Measurements from ENCODE around the gene CAVIN3. TPM values are rescaled to one million over a fixed set of nuclear protein-coding genes. Genes with fewer than 3 reads are reported as not detected.

The CAVIN3 gene
- total and polyA plus RNA-seq, 2 of the 8 experiments (the other 6 are each of a cell fraction or from before 2014, with no cell fraction given) = 17.7 to 26.4 TPM

- H3K23me2 ChIP-seq (ENCODE audit: low read depth, low read length) = peaks cover 19% of the 10 kb centered on the region
- H2AFZ ChIP-seq (ENCODE audit: low read length) = peak overlapping the region; percentile 5; the same call in 1 of the 2 replicates
- peak overlapping the region; percentile 96 for H3K18ac ChIP-seq (ENCODE audit: extremely low read depth, low read length)
- no peak overlapping the region for H3K23ac ChIP-seq (ENCODE audit: insufficient read length)
- H2BK15ac ChIP-seq (ENCODE audit: low read length) = peak overlapping the region; percentile 99; the same call in 1 of the 2 replicates
- no peak overlapping the region for H2AK5ac ChIP-seq (ENCODE audit: low read depth, low read length)
- H2BK5ac ChIP-seq (ENCODE audit: low read depth, low read length) = peak overlapping the region; percentile 93; the same call in 1 of the 2 replicates
- 2% methylated on average over 48 of the region's 50 CpGs; no CpG with 5 or more reads in 1 of the 2 experiments for WGBS, 2 experiments (ENCODE audit: extremely low coverage in 1 of 2, insufficient coverage in 1 of 2, insufficient read length in 1 of 2, insufficient replicate concordance in 2 of 2, low coverage in 1 of 2, low lambda C conversion rate in 2 of 2, missing lambda C conversion rate in 1 of 2)
- no peaks in the 10 kb centered on the region for H4K20me1 ChIP-seq (replicated peaks in 1 of 2; ENCODE audit: control insufficient read depth in 1 of 2, insufficient read depth in 2 of 2, low read length in 2 of 2)
- peak overlapping the region; percentile 81 for H2BK120ac ChIP-seq (replicated peaks; ENCODE audit: low read depth, low read length)
- DNase-seq (ENCODE audit: low read depth in 1 of 2, low spot score in 2 of 2) (no peak), FAIRE-seq (no peak)
- H3K4me2 ChIP-seq (ENCODE audit: insufficient read depth in 1 of 2, low read depth in 2 of 2, low read length in 2 of 2) = peak overlapping the region; percentile 85 to 98
- H3K56ac ChIP-seq (replicated peaks; ENCODE audit: insufficient read length, low read depth, low read length) = peak overlapping the region; percentile 64
- H3K9ac ChIP-seq (replicated peaks in 1 of 4; ENCODE audit: extremely low read depth in 1 of 4, low read depth in 3 of 4, low read length in 3 of 4) = peak overlapping the region; percentile 60 to 82 (median 71); a peak in 6 of 7 replicates
- H4K8ac ChIP-seq (ENCODE audit: extremely low read depth, insufficient read depth, low read length) = peak overlapping the region; percentile 92
- no peaks in the 10 kb centered on the region for H3K9me3 ChIP-seq (ENCODE audit: insufficient read depth in 2 of 2, low read depth in 1 of 2, low read length in 1 of 2)
- H3K27me3 ChIP-seq (replicated peaks in 1 of 4; ENCODE audit: control insufficient read depth in 3 of 4, extremely low read depth in 1 of 4, insufficient read depth in 3 of 4, low read length in 3 of 4) = peaks cover 0 to 3% (median 1%) of the 10 kb centered on the region in 4 experiments; a peak in 1 of 7 replicates
- peak overlapping the region; percentile 72 for H3K27ac ChIP-seq (ENCODE audit: low read depth, low read length)
- H2BK20ac ChIP-seq (ENCODE audit: low read length) = 0 out of 2 replicates have a peak overlapping the region, but pooled peaks have one; percentile 86
- peak overlapping the region; percentile 60 to 77 (median 62) for H3K4me3 ChIP-seq (ENCODE audit: extremely low read depth in 1 of 4, insufficient read depth in 2 of 4, low read depth in 3 of 4, low read length in 4 of 4)
- H2BK12ac ChIP-seq (ENCODE audit: low read depth, low read length) = peak overlapping the region; percentile 88
- H3K4ac ChIP-seq (replicated peaks; ENCODE audit: insufficient read length, low read depth, low read length) = peak overlapping the region; percentile 92
- H3K4me1 ChIP-seq (replicated peaks in 1 of 4; ENCODE audit: control insufficient read depth in 3 of 4, insufficient read depth in 4 of 4, low read length in 3 of 4) = peaks cover 5 to 36% (median 28%) of the 10 kb centered on the region in 4 experiments
- CTCF ChIA-PET (ENCODE audit: partially characterized antibody) = interaction anchor here (0.6 to 12.8 kb wide), 15 partner anchors 15 to 487 kb away, joined by 3 to 145 read pairs (median 4); partner anchors contain the start of gene CCKBR
- H3K79me2 ChIP-seq (ENCODE audit: control insufficient read depth in 1 of 2, insufficient read depth in 2 of 2, low read length in 2 of 2) = no peaks in the 10 kb centered on the region
- no peaks in the 10 kb centered on the region for H3K79me1 ChIP-seq (ENCODE audit: low read depth, low read length)
- H4K91ac ChIP-seq (replicated peaks; ENCODE audit: insufficient read length, low read length) = peak overlapping the region; percentile 97
- POLR2A ChIA-PET (ENCODE audit: partially characterized antibody) = interaction anchor here (0.6 to 1.8 kb wide), 11 partner anchors 14 to 364 kb away, joined by 3 to 7 read pairs (median 4); partner anchors contain the start of genes FHIP1B and MRPL17
- peak overlapping the region; percentile 79 for H4K5ac ChIP-seq (ENCODE audit: insufficient read length, low read depth, low read length)
- H3K14ac ChIP-seq (ENCODE audit: insufficient read length) = peak overlapping the region; percentile 12
- no peaks in the 10 kb centered on the region for H3K36me3 ChIP-seq (ENCODE audit: control insufficient read depth in 2 of 4, insufficient read depth in 4 of 4, low read length in 3 of 4)
- TF ChIP-seq CHD2 (IDR thresholded peaks at IDR 0.05; ENCODE audit: low read length) (no peak), POLR2A (IDR thresholded peaks at IDR 0.05; ENCODE audit: control extremely low read depth in 1 of 2, low read depth in 2 of 2, low read length in 2 of 2) (peak in 1 of 2 experiments; percentile 85; a peak in 2 of 3 replicates), E2F6 (IDR thresholded peaks at IDR 0.05) (peak; percentile 88), TCF12 (IDR thresholded peaks at IDR 0.05; ENCODE audit: low read depth, low read length) (0 out of 2 replicates have a peak, but pooled peaks have one; percentile 68), PHF8 (conservative IDR thresholded peaks at IDR 0.05; ENCODE audit: low read depth, low read length) (peak; percentile 58; the same call in 1 of the 2 replicates), CHD1 (IDR thresholded peaks at IDR 0.05; ENCODE audit: low read depth, low read length) (no peak), POLR2AphosphoS5 (IDR thresholded peaks at IDR 0.05; ENCODE audit: low read depth, low read length) (peak; percentile 61), KDM4A (IDR thresholded peaks at IDR 0.05; ENCODE audit: low read depth, low read length, severe bottlenecking) (peak; percentile 66), SIRT6 (IDR thresholded peaks at IDR 0.05; ENCODE audit: low read length) (no peak), USF2 (IDR thresholded peaks at IDR 0.05; ENCODE audit: low read length) (peak; percentile 4; the same call in 1 of the 2 replicates)
Measured at GRCh38 chr11:6319704-6320410, 444 bp downstream of the CAVIN3 start.

Data from H1 (cell line).